NCI-H2107 treated with DMSO at 0.1 percent for 48 hours (cell line): ENCODE measurements around the gene GKN1.
"Not testable (repeated sequence)": the region's sequence is repeated elsewhere in the genome, so short reads cannot be mapped to it uniquely, and the experiment has no call there.

Source experiments
- DNase-seq: peaks from one replicate; lab custom pipeline; 2025; ENCODE audit not compliant: unreplicated experiment; lab: John Stamatoyannopoulos, UW

GKN1 gene

GRCh38 chr2:68955432-68955831 lies 19.0 kb upstream of the GKN1 start:
- not testable (repeated sequence) for DNase-seq

GRCh38 chr2:68959001-68959400 lies 15.4 kb upstream of the GKN1 start:
- no peak for DNase-seq

DNA sequence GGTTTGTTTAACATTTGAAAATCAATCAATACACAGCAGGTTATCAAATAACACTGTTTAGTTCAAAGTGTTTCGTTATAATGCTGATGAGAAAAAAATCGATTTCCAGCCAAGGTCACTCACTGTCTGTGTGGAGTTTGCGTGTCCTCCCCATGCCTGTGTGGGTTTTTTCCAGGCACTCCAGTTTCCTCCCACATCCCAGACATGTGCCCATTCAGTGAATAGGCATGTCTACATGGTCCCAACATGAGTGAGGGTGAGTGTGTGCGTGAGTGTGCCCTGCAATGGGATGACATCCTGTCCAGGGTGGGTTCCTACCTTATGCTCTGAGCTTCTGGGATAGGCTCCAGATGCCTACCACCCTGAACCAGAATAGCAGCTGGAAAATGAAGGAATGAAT lies 13.1 kb upstream of the GKN1 start:
- DNase-seq, result no peak

DNA sequence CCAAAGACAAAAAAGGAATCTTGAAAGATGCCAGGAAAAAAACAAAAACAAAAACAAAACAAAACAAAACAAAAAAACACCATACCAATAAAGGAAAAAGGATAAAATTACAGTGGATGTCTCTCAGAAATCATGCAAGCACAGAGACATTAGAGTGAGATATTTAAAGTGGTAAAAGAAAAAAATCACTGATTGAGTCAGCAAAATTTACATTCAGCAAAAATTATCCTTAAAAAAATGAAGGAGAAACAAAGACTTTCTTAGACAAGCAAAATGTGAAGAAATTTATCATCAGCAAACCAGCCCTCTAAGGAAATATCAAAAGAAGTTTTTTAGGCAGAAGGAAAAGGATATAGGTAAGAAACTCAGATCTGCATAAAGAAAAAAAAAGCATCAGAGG lies 10.2 kb upstream of the GKN1 start:
- no peak for DNase-seq

DNA sequence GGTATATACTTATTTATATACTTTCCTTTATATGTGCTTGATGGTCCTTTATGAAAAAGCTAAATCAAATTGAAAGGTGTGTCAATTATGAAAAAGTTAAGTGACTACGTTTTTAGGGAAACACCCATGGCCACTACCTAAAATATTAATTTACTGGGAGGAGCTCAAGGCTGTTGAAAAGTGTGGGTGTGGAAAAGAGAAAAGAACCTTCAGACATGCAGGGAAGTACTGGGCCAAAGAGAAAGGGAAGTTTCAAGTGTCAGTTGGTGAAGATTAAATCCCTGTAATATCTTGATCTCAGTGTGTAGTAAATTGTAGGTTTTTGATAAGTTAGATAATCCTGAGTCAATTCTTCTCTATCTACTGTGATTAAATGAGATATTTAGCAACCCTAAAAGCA lies 6.2 kb upstream of the GKN1 start:
- DNase-seq, result no peak

GRCh38 chr2:68969736-68970490 lies 4.5 kb upstream of the GKN1 start:
- DNase-seq, result no peak

- DNase-seq, result no peak
These were observed 3.7 kb upstream of the GKN1 start for GRCh38 chr2:68970566-68971265.

- no peak for DNase-seq
These were observed 2.7 kb upstream of the GKN1 start for GRCh38 chr2:68971591-68972231.

DNA sequence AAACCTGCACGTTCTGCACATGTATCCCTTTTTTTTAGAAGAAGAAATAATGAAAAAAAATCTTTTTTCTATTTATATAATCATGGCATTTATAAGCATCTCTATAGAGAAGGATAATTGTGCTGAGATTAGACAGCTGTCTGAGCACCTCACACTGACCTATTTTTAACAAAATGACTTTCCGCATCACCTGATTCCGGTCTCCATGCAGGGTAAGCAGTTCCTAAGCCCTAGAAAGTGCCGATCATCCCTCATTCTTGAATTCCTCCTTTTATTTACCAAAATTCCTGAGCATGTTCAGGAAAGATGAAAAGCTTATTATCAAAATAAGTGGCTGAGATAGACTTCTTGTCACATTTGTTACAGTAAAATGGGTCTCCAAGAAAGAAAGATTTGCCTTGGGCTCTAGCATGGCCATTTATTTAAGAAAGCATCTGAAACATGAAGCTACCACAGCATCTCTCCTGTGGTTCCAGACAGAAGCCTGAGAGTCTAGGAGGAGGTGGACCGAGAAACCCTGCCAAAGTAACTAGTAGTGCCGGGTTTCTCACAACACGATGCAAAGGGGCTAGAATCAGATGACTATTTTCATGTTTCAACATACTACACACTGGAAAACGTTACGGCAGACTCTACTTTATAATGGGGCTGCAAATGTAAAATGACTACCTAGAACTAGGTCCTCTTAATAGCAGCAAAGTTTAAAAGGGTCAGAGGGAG lies 670 bp downstream of the GKN1 start:
- no peak for DNase-seq

GRCh38 chr2:68975844-68976243 lies 1.4 kb downstream of the GKN1 start:
- DNase-seq, result no peak

DNA sequence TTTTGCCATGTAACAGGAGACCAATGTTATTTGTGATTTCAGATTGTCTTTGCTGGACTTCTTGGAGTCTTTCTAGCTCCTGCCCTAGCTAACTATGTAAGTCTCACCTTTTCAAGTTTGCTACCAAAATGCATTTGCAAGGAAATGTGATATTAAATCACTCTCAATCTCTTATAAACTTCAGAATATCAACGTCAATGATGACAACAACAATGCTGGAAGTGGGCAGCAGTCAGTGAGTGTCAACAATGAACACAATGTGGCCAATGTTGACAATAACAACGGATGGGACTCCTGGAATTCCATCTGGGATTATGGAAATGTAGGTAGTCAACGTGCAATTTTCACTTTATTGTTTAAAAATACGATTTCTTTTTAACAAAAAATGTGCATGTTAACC lies 3.0 kb downstream of the GKN1 start:
- no peak for DNase-seq

DNA sequence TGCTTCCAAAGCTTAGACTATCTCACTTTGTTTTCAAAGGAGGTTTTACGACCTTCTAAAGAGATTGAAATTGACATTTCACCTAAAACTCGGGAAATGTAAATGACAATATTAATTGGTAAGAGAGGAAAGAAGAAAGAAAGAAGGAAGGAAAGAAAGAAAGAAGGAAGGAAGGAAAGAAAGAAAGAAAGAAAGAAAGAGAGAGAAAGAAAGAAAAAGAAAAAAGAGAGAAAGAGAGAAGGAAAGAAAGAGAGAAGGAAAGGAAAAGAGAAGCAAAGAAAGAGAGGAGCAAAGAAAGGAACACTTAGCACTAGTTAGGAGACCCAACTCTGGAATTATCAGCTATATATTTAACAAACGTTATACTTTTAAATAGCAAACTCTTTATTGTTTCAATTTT lies 3.7 kb downstream of the GKN1 start:
- no peak for DNase-seq

- DNase-seq, result peak; percentile 89
These were observed 6.5 kb downstream of the GKN1 start for GRCh38 chr2:68980956-68981355.

- no peak for DNase-seq
These were observed 12.6 kb downstream of the GKN1 start for GRCh38 chr2:68987021-68987503.

DNA sequence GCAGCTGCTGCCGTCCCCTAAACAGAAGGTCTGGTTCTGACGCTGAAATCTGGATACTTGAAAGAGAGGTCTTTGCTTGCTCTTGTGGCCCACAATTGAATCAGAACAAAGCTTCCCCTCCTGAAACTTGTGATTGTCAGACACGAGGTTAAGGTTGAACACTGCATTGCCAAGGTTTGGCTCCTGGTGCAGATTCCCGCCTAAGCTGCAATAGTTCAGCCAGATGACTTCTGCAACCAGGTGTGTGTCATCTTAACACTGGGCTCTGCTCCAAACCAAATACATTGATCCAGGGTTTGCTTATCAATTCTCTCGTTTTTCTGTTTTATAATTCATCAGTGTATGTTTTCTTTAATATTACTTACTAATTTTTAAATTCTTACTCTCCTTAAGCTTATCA lies 14.6 kb downstream of the GKN1 start:
- DNase-seq, result no peak

DNA sequence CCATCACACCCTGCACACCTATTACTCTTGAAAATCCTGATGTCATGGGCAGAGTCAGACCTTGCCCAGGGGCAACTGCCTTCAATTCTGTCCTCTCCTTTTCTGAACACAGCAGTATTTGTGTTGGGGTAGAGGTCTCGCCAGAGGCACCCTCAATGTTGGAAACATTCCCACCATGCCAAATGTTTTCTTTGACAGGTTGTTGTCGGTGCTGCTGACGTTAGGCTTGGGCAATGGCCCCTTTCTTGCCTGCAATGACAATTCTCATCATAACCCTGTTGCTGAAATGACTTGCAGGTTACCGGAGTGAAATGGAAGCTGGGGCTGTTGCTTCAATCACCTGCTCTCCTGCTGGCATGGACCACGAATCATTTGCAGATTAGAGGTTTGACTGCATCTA lies 17.9 kb downstream of the GKN1 start:
- DNase-seq, result no peak

- DNase-seq, result no peak
These were observed 18.5 kb downstream of the GKN1 start for GRCh38 chr2:68992933-68993332.

GRCh38 chr2:68993660-68994059 lies 19.2 kb downstream of the GKN1 start:
- no peak for DNase-seq

- no peak for DNase-seq
These were observed 20.4 kb downstream of the GKN1 start for GRCh38 chr2:68994864-68995263.

GRCh38 chr2:68995916-68996315 lies 21.5 kb downstream of the GKN1 start:
- DNase-seq, result no peak

GRCh38 chr2:68997401-68997800 lies 23.0 kb downstream of the GKN1 start:
- no peak for DNase-seq
